GM20431 (cell line): ENCODE data around the gene URGCP.
"Not testable (repeated sequence)": the region's sequence is repeated elsewhere in the genome, so short reads cannot be mapped to it uniquely, and the experiment has no call there.

Experiments
- in situ Hi-C: fragments of 300-500 bp; cut with MseI, MboI; formaldehyde crosslinking; loops from one replicate; pipeline ENCODE4 v1.15.0; 2020; ENCODE audit warnings: low sequenced_read_pairs; ENCODE audit not compliant: unreplicated experiment

The URGCP gene

DNA sequence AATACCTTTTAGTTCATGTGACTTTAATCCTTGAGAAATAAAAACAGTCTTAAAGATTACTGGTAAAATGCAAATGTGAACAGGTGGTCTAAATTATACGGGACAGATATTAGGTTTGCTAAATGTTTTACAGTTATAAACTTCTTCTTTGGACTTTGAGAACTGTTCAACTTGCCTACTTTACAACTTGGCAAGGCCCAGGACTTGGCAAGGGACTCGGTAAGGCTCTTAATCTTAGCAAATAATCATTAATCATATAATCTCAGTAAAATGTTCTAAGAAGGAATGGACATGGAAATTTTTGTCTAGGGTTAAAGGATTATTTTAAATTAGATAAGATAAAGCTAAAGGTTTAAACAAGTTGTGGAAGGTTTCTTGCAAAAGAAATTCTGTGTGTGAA, 15.0 kb upstream of the URGCP start:
- in situ Hi-C loops: no loop called here

DNA sequence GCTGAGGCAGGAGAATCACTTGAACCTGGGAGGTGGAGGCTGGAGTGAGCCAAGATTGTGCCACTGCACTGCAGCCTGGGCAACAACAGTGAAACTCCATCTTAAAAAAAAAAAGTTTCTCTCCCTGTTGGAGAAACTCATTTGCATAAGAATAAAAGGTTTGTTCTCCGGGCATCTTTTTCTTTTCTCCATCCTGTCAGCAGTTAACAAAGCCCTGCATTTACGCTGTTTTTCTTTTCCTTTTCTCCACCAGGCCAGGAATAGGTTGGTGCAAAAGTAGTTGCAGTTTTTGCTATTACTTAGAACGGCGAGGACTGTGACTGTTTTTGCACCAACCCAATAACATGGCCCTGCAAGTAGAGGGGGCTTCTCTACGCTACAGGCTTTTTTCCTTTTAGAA, 9.5 kb upstream of the URGCP start:
- in situ Hi-C loops: no loop called here

DNA sequence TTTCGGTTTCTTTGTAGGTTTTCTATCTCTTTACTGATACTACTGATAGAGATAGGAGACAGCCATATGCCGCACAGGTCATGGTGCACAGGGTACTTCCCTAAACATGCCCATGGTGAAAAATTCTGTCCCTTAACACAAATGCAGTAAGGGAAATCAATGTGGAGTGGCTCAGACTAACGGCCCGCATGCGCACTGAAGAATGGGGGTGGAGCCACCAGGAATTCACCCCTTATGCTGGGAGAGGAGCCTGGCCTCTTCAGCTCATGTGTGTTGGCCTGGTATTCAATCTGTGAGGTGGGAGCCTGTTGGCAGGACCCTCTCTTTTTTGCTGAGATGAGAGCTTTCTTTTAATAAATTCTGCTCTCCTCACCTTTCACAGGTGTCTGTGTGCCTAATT, 8.4 kb upstream of the URGCP start:
- in situ Hi-C loops: no loop called here

DNA sequence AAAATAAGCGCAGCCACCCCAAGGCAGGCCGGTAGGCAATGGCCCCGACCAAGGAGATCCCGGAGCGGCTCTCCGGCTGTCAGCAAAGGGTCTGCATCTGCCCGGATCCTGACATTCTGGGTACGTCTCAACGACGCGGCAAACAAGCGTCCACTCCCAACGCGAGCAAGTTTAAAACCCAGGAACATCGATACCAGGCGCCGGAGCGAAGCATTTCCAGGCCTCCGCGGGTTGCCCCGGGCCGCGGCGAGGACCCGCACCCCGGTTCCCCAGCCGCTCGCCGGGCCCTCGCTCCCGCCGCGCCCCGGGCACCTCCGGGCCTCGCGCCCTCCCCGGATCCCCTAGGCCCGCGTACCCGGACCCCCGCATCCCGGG, 453 bp downstream of the URGCP start:
- in situ Hi-C loops: no loop called here

DNA sequence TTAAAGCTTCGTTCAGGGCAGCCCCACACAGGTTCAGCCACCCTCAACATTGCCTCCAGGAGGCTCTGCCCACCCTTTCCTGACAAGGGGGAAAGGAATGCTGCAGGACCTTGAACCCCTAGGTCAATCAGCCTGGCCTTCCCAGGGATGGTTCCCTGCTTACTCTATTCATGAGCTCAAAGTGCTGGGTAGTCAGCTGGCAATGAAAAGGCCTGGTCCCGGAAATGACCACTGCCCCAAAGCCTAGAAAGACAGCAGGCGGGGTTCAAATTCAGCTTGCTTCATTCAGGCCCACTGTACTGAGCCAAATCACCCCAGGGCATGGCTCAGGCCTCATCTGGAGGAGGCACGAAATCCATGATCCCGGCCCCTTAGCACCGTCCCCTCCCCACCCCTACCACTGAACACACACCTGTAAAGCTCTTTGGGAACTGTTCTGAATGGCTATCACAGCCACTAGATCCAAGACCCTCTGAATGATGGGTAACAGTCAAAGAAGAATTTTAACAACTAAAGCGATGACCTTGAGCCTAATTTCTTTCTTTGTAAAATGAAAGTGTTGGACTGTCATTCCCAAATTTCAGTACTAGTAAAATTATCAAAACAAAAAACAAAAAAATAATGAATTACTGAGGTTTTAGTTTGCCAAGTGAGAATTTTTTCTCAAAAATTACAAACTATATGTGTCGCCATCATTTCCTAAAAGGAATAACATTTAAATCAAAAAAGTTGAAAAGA, 1.0 kb downstream of the URGCP start:
- in situ Hi-C loops: no loop called here

DNA sequence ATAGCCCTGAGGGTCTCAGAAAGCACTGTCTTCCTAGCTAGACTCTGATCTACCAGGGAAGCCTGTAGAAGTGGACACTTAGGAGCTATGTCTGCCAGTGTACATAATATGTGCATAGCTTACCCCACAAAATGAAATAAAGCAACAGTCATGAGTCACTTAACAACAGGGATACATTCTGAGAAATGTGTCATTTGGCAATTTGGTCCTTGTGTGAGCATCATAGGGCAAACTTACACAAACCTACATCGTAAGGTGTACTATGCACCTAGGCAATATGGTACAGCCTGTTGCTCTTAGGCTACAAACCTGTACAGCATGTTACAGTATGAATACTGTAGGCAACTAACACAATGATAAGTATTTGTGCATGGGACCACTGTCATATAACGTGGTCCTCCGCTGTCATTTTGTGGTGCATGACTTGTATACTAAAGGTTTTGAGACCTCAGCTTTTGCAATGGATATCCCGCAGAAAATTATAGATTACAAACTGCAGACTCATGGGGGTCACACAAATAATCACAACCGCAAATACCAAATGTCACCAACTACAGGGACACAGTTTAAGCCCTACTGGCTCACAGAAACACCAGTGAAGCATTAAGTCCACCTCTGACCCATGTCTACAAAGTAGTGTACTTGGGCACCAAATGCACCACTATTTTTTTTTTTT, 1.7 kb downstream of the URGCP start:
- in situ Hi-C loops: no loop called here

DNA sequence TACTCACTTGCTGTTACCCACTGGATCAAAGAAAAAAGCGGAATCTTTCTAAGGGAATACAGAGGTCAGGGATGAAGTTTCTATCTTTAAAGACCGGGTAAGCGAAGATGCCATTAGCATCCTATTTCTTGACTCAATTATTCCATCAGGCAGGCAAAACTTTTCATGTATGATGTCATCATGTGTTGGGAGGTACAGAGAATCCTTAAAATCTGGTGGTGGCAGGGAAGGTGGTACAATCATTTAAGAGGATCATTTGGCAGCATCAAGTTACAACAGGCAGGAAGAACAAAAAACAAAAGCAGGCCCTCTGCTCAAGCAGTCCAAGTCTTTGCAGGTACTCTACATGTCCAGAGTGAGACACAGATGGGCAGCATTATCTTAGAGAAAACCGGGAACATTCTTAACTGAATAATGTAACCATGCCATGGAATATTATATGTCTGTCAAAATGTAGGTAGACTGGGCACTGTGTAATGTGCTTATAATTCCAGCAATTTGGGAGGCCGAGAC, 3.8 kb downstream of the URGCP start:
- in situ Hi-C loops: no loop called here

DNA sequence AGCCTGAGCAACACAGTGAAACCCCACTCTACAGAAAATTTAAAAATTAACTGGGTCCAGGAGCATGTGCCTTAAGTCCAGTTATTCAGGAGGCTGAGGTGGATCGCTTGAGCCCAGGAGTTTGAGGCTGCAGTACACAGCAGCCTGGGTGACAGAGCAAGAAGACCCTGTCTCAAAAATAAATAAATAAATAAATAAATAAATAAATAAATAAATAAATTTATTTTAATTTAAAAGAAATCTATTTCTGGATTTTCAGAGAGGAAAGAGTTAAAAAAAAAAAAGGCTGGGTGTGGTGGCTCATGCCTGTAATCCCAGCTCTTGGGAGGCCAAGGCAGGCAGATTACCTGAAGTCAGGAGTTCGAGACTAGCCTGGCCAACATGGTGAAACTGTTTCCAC, 7.8 kb downstream of the URGCP start:
- in situ Hi-C loops: not testable (repeated sequence)

DNA sequence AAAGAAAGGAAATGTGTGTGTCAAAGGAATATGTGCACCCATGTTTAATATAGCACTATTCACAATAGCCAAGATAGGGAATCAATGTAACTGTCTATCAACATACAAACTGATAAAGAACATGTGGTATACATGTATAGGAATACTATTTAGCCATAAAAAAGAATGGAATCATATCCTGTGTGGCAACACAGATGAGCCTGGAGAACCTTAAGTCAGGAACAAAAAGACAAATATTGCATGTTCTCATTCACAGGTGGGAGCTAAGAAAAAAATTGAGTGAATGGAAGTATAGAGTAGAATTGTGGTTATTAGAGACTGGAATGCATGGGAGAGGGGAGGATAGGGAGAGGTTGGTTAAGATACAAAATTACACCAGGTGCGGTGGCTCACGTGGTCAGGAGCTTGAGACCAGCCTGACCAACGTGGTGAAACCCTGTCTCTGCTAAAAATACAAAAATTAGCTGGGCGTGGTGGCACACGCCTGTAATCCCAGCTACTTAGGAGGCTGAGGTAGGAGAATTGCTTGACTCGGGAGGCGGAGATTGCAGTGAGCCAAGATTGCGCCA, 10.5 kb downstream of the URGCP start:
- in situ Hi-C loops: no loop called here

DNA sequence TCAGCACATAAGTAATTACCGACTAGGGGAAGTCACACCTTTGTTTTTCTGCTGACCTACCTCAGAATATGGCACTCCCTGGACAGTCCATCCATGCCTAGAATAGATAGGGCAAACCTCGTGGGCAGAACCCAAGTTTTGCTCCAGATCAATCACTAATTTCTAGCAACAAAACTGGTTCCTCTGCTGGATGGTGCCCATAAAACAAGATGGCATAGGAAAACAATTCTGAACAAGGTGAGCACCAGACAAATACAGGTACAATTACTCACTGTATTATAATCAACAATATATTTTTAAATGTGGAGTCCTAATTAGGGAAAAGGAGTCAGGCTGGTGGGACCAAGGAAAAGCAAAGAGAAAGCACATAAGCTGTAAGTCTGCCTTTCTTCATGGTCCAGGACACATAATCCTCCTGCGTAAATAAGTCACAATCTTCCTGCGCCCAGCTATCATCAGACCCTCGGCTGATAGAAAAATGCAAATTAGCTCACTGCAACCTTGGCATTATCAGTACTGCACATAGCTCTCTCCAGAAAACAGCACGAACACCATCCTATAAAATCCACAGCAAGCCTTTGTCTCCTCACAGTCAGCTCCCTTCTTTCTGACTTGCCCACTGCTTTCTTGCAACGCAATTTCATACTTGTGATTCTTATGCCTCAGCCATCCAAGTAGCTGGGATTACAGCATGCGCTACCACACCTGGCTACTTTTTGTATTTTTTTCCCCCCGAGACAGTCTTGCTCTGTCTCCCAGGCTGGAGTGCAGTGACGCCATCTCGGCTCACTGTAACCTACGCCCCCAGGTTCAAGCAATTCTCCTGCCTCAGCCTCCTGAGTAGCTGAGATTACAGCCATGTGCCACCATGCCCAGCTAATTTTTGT, 15.1 kb downstream of the URGCP start:
- in situ Hi-C loops: no loop called here

DNA sequence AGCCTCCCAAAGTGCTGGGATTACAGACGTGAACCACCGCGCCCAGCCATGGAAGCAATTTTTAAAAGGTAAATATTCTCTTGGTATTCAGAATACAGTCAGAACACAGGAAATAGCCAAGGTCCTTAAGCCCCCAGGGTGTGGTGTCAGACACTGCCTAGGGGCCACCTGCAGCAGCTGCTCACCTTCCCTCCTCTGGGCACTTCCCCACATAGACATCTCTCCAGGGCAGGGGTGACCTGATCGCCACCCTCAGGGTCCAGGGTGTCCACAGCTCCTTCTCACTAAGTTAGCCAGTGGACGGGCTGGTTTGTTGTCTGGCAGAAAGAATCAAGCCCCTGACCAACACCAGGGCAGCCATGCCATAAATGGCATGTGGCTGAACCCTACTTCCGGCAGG, 15.9 kb downstream of the URGCP start:
- in situ Hi-C loops: no loop called here

DNA sequence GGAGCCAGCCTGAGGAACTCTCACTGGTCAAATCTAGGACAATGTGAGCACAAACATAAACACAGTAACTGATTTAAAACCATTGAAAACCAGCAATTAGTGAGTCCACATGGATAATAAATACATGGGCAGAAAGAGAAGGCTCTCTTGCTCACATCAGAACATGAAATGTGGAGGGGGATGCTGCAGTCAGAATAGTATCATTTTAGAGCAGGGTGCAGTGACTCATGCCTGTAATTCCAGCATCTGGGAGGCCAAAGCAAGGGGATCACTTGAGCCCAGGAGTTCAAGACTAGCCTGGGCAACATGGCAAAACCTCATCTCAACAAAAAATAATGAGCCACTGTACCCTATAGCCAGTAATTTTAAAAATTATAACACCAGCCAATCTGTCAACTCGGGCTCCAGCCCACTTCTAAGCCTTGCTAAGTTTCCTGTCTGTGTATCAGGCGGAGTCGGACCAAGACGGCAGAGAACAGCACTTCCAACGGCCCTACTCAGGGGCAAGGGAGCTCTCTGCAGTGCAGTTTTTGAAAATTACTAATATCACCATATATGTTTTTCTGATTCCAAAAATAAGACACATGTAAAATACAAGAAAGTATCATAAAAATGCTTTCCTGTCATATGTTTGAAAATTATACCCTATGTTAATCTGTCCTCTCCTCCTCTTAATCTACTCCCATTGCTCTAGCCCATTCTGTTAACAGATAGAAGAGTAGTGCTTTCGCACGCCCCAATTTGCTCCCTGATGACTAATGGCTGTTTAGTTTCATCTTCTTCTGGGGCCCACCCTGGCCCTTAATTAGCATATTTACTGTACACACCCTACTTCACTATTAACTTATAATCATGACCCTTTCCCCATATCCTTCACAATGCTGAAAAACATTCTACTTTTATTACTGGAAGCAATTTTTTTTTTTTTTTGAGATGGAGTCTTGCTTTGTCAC, 17.1 kb downstream of the URGCP start:
- in situ Hi-C loops: no loop called here

DNA sequence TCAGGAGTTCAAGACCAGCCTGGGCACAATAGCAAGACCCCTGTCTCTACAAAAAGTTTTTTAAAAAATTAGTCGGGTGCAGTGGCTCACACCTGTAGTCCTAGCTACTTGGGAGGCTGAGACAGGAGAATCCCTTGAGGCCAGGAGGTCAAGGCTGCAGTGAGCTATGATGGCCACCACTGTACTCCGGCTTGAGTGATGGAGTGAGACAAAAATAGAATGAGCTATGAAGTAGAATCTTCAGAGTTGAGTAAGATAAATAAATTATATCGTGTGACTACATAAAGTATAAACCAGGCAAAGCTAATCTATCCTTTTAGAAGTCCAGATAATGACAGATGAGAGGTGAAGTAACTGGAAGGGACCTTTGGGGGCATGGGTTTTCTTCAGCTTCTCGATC, 21.8 kb downstream of the URGCP start:
- in situ Hi-C loops: no loop called here

DNA sequence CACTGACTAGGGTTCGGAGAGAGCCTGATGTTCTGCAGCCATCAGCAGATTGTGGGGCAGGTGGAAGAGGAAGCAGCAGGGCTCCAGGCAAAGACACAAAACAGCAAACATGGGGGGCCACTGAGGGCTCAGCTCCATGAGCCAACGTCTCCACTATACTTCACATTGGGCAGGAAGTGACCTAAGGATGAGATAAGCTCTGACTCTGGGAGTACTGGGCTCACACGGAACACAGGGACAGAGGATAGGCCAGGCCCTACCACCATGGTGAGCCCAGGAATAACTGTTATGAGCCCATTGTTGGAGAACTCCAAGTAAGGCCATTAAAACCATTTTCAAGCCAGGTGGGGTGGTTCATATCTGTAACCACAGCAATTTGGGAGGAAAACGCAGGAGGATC, 22.2 kb downstream of the URGCP start:
- in situ Hi-C loops: no loop called here

DNA sequence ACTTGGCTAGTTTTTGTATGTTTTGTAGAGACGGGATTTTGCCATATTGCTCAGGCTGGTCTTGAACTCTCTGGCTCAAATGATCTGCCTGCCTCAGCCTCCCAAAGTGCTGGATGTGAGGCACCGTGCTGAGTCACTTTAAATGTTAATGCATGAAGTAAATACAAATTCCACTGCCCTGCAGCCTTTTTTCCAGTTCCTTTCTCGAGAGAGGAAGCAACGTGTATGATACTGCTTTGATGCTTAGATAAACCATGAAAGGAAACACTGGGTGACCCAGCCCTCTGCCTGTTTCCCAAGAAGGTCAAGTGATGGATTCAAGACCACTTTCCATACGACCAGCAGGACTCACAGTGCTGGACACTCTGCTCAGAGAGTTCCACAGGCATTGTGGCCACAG, 25.8 kb downstream of the URGCP start:
- in situ Hi-C loops: no loop called here

DNA sequence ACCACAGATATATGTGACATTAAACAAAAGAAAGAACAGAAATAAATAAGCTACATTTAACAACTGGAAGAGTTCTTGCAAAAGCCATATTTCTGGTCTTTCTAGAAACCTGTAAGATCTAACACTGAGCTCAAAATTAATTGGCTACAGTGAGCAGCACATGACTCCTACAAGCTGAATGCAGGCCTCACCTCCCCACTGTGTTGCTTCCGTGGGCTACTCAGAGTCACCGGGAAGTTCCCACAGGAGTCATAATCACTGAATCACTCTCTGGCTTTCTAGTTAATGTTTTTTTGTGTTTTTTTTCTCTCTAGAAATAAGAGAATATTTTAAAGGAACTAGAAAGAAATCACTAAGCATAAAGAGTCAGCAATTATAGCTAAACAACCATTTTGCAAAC, 26.9 kb downstream of the URGCP start:
- in situ Hi-C loops: no loop called here

DNA sequence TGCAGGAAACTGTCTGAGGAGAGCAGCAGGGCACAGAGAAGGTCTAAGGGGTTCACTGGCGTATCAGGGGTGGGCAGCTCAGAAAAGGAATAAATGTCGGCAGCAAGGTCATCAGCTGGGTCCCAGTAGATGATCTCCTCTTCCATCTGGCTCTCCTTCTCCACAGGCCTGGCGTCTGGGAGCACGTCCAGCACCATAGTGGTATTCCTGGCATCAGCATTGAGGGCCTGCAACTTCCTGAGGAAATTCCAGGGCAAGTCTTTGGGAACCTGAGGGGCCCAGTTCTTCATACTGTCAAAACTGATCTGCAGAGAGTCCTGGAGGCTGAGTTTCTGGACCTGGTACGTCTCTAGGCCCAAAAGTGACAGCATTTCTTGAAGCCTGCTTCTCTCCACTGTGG, 27.5 kb downstream of the URGCP start:
- in situ Hi-C loops: no loop called here

DNA sequence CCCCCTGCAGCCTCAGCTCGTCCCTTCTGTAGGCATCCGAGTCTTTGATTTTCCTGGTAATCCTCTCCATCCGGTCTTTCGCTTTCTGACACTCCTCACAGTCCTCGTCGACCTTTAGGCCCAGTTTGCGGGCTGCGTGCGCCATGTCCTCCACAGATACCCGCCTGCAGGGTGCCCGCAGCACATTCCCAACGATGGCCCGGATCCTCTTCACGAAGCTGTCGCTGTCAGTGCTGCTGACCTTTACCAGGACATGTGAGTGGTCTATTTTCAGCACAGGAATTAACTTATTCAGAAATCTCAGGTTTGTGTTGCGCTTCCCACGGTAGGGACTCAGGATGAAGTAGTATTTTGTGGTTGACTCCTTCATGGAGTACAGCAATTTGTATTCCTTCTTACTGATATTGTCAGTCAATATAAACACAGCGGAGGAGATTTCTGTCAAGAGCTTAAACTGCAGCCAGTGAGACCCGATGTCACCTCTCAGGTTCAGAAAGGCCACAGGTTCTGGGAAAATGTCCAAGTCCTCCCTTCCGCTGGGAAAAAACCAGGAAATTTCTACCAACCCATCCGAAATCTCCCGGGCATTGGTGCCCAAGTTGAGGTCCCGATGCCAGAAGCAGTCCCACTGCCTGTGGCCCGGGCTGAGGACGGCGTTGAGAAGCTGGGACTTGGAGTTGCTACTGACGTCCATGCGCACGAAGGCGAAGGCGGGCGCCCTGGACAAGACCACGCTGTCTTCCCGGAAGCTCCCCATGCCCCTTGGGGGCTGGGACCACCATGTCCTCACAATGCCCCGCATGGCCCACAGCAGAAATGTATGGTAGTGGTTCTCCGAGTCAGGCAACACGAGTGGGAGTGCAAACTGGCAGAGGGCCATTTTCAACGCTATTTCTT, 28.2 kb downstream of the URGCP start:
- in situ Hi-C loops: no loop called here
